GM18498 (cell line): ENCODE results near the gene TUBD1.
"Not testable (repeated sequence)": the region's sequence is repeated elsewhere in the genome, so short reads cannot be mapped to it uniquely, and the experiment has no call there.

ENCODE experiments used
- ATAC-seq: cut with Tn5 transposase; IDR thresholded peaks from one replicate; pipeline ENCODE4 v1.9.1; 2021; ENCODE audit warnings: mild to moderate bottlenecking, moderate library complexity; ENCODE audit not compliant: unreplicated experiment

TUBD1 gene

GRCh38 chr17:59876107-59876506 lies 16.6 kb downstream of the TUBD1 start:
- ATAC-seq: no peak

GRCh38 chr17:59874376-59874775 lies 18.4 kb downstream of the TUBD1 start:
- ATAC-seq: no peak

GRCh38 chr17:59873414-59873813 lies 19.3 kb downstream of the TUBD1 start:
- ATAC-seq: not testable (repeated sequence)

GRCh38 chr17:59872351-59872750 lies 20.4 kb downstream of the TUBD1 start:
- ATAC-seq: no peak

GRCh38 chr17:59870482-59870881 lies 22.3 kb downstream of the TUBD1 start:
- no peak for ATAC-seq

- no peak for ATAC-seq
Observed at GRCh38 chr17:59869941-59870218, 22.9 kb downstream of the TUBD1 start.

- ATAC-seq: no peak
Observed at GRCh38 chr17:59863616-59864015, 29.1 kb downstream of the TUBD1 start.

- no peak for ATAC-seq
Observed at GRCh38 chr17:59859444-59860025, 33.2 kb downstream of the TUBD1 start.

GRCh38 chr17:59858932-59859331 lies 33.8 kb downstream of the TUBD1 start:
- no peak for ATAC-seq

- ATAC-seq: no peak
Observed at GRCh38 chr17:59858167-59858816, 34.5 kb downstream of the TUBD1 start.

- ATAC-seq: no peak
Observed at GRCh38 chr17:59856859-59857794, 35.6 kb downstream of the TUBD1 start.

- not testable (repeated sequence) for ATAC-seq
Observed at GRCh38 chr17:59853919-59854729, 38.6 kb downstream of the TUBD1 start.

GRCh38 chr17:59853168-59853918 lies 39.4 kb downstream of the TUBD1 start:
- ATAC-seq: no peak

GRCh38 chr17:59852847-59853167 lies 39.9 kb downstream of the TUBD1 start:
- not testable (repeated sequence) for ATAC-seq

GRCh38 chr17:59851439-59852375 lies 41.0 kb downstream of the TUBD1 start:
- no peak for ATAC-seq

- not testable (repeated sequence) for ATAC-seq
Observed at GRCh38 chr17:59850311-59850710, 42.4 kb downstream of the TUBD1 start.

- ATAC-seq: peak; percentile 35
Observed at GRCh38 chr17:59848778-59849177, 44.0 kb downstream of the TUBD1 start.

GRCh38 chr17:59848385-59848668 lies 44.4 kb downstream of the TUBD1 start:
- ATAC-seq: no peak

- peak; percentile 43 for ATAC-seq
Observed at GRCh38 chr17:59846394-59847165, 46.2 kb downstream of the TUBD1 start.
